ENCODE measurements around the gene SHISAL2A.

The SHISAL2A gene

GRCh38 chr1:52632732-52633290 is at the start of gene SHISAL2A:
TSS of gene SHISAL2A (plus strand) at chr1:52633168. CDS start at chr1:52633494, 326 bp downstream.
- peak; percentile 50 to 60 for DNase-seq

- DNase-seq: no peak
These were observed 47.5 kb upstream of the SHISAL2A start for GRCh38 chr1:52585474-52585873.

- DNase-seq: no peak
These were observed 44.9 kb upstream of the SHISAL2A start for GRCh38 chr1:52588027-52588426.

- DNase-seq: no peak
These were observed 44.4 kb upstream of the SHISAL2A start for GRCh38 chr1:52588535-52588934.

GRCh38 chr1:52590266-52590665 is 42.7 kb upstream of the SHISAL2A start:
- DNase-seq: no peak

- DNase-seq: no peak
These were observed 40.2 kb upstream of the SHISAL2A start for GRCh38 chr1:52592637-52593323.

GRCh38 chr1:52593495-52593894 is 39.5 kb upstream of the SHISAL2A start:
- no peak for DNase-seq

- no peak for DNase-seq
These were observed 37.9 kb upstream of the SHISAL2A start for GRCh38 chr1:52595061-52595460.

GRCh38 chr1:52597912-52598311 is 35.1 kb upstream of the SHISAL2A start:
- no peak for DNase-seq

GRCh38 chr1:52598729-52599128 is 34.2 kb upstream of the SHISAL2A start:
- DNase-seq: no peak

GRCh38 chr1:52599236-52599635 is 33.7 kb upstream of the SHISAL2A start:
- DNase-seq: no peak

GRCh38 chr1:52600533-52601179 is 32.3 kb upstream of the SHISAL2A start:
- DNase-seq: no peak

- DNase-seq: peak; percentile 6 to 12
These were observed 31.4 kb upstream of the SHISAL2A start for GRCh38 chr1:52601519-52601918.

- peak; percentile 46 to 59 for DNase-seq
These were observed 30.7 kb upstream of the SHISAL2A start, which contains the start of gene GPX7 for GRCh38 chr1:52601991-52602855. TSS of gene GPX7 (plus strand) at chr1:52602371. CDS start at chr1:52602410, 39 bp downstream.

- DNase-seq: peak; percentile 32 to 38
These were observed 29.9 kb upstream of the SHISAL2A start for GRCh38 chr1:52602856-52603600.

- no peak for DNase-seq
These were observed 29.3 kb upstream of the SHISAL2A start for GRCh38 chr1:52603630-52604029.

- DNase-seq: no peak
These were observed 28.8 kb upstream of the SHISAL2A start for GRCh38 chr1:52604063-52604770.

GRCh38 chr1:52613636-52614373 is 19.2 kb upstream of the SHISAL2A start:
- no peak for DNase-seq

- no peak for DNase-seq
These were observed 18.3 kb upstream of the SHISAL2A start for GRCh38 chr1:52614671-52615070.

- no peak for DNase-seq
These were observed 17.4 kb upstream of the SHISAL2A start for GRCh38 chr1:52615489-52616042.

- DNase-seq: no peak
These were observed 11.0 kb upstream of the SHISAL2A start for GRCh38 chr1:52621950-52622349.
